GM12878 (cell line): Measurements from ENCODE around the gene TPCN2. TPM values are rescaled to one million over a fixed set of nuclear protein-coding genes. Genes with fewer than 3 reads are reported as not detected.

Experiments used
- BACH1 ChIP-seq: fragments of 450-650 bp; IDR thresholded peaks from 2 replicates; pipeline ENCODE4 v1.6.1; 2017; ENCODE audit warnings: mild to moderate bottlenecking, borderline replicate concordance
- CBX5 ChIP-seq: sonication (generic); IDR thresholded peaks from 2 replicates; pipeline ENCODE4 v1.6.1; 2016; ENCODE audit warnings: low read depth, moderate library complexity, mild to moderate bottlenecking, inconsistent platforms
- CTCF ChIP-seq, 3 experiments: IDR thresholded peaks in 2 of 3; conservative IDR thresholded peaks in 1 of 3; 2 replicates each; pipeline ENCODE4 v1.5.1; 2011; ENCODE audit warnings: low read depth in 3 of 3, low read length in 3 of 3, mild to moderate bottlenecking in 3 of 3, control low read depth in 2 of 3, moderate library complexity in 2 of 3, inconsistent platforms in 1 of 3, mixed read lengths in 1 of 3; ENCODE audit not compliant: control insufficient read depth in 2 of 3, insufficient read depth in 1 of 3; ENCODE audit errors: extremely low read depth in 1 of 3
- DPF2 ChIP-seq: fragments of 450-650 bp; IDR thresholded peaks from 2 replicates; pipeline ENCODE4 v1.6.1; 2017; ENCODE audit warnings: mild to moderate bottlenecking
- E2F4 ChIP-seq: IDR thresholded peaks from 2 replicates; pipeline ENCODE4 v1.6.1; 2012; ENCODE audit warnings: low read depth, low read length, improper control_type of control experiment
- EP300 ChIP-seq, 2 experiments: fragments of 150-350 bp in 1 of 2; IDR thresholded peaks; 2 replicates each; pipeline ENCODE4 v1.6.1; 2011 to 2012; ENCODE audit warnings: low read depth in 2 of 2, low read length in 2 of 2, borderline replicate concordance in 1 of 2, improper control_type of control experiment in 1 of 2, inconsistent platforms in 1 of 2; ENCODE audit not compliant: control insufficient read depth in 1 of 2
- EZH2 ChIP-seq: IDR thresholded peaks from 2 replicates; pipeline ENCODE4 v1.6.1; 2012; ENCODE audit warnings: low read depth, mild to moderate bottlenecking, control low read depth, inconsistent platforms, low read length, borderline replicate concordance; ENCODE audit not compliant: control insufficient read depth
- GABPA ChIP-seq: IDR thresholded peaks from 2 replicates; pipeline ENCODE4 v1.6.1; 2014; ENCODE audit warnings: antibody characterized with exemption, low read depth, mild to moderate bottlenecking, inconsistent platforms
- IKZF2 ChIP-seq, 2 experiments: fragments of 450-650 bp; IDR thresholded peaks; 2 replicates each; pipeline ENCODE4 v1.6.1; 2017; ENCODE audit warnings: mild to moderate bottlenecking in 2 of 2, moderate library complexity in 2 of 2
- MLLT1 ChIP-seq: fragments of 450-650 bp; IDR thresholded peaks from 2 replicates; pipeline ENCODE4 v1.6.1; 2016; ENCODE audit warnings: mild to moderate bottlenecking
- RAD51 ChIP-seq: fragments of 450-650 bp; IDR thresholded peaks from 2 replicates; pipeline ENCODE4 v1.6.1; 2016; ENCODE audit warnings: moderate library complexity, mild to moderate bottlenecking, inconsistent platforms
- SPI1 ChIP-seq: IDR thresholded peaks from 2 replicates; pipeline ENCODE4 v1.6.1; 2011; ENCODE audit warnings: low read depth, mild to moderate bottlenecking, low read length, moderate library complexity, borderline replicate concordance; ENCODE audit not compliant: insufficient read depth
- SRF ChIP-seq, 2 experiments: IDR thresholded peaks; 2 replicates each; pipeline ENCODE4 v1.6.1; 2011; ENCODE audit warnings: low read depth in 2 of 2, low read length in 2 of 2, mild to moderate bottlenecking in 1 of 2, moderate library complexity in 1 of 2
- STAT1 ChIP-seq: fragments of 450-650 bp; conservative IDR thresholded peaks from 2 replicates; pipeline ENCODE4 v1.6.1; 2014; ENCODE audit warnings: antibody characterized with exemption, mild to moderate bottlenecking
- USF2 ChIP-seq: IDR thresholded peaks from 2 replicates; pipeline ENCODE4 v1.6.1; 2011; ENCODE audit warnings: low read depth, low read length, improper control_type of control experiment, borderline replicate concordance
- YY1 ChIP-seq: IDR thresholded peaks from 2 replicates; pipeline ENCODE4 v1.6.1; 2011; ENCODE audit warnings: low read depth, mild to moderate bottlenecking, low read length
- ZNF687 ChIP-seq: fragments of 450-650 bp; IDR thresholded peaks from 2 replicates; pipeline ENCODE4 v1.6.1; 2017; ENCODE audit warnings: mild to moderate bottlenecking, moderate library complexity
- ZZZ3 ChIP-seq: IDR thresholded peaks from 2 replicates; pipeline ENCODE4 v1.6.1; 2011; ENCODE audit warnings: low read depth; ENCODE audit not compliant: control insufficient read depth, insufficient read length
- polyA plus RNA-seq, 11 experiments: library from polyadenylated mRNA; depleted of rRNA in 4 of 11; unstranded in 6 of 11; stranded (reverse) in 5 of 11; fragments of >200 nt; fragmentation: Nextera tagmentation in 4 of 11; fragmentation: Illumina TruSeq in 1 of 11; extraction: Ambion mirVana in 4 of 11; extraction: Trizol in 1 of 11; gene quantifications; 1 replicate in 1 of 11; 2 replicates in 10 of 11; pipeline versions ENCODE4 v1.2.1 to v1.2.3, GENCODE V29; 2011 to 2016; ENCODE audit warnings: inconsistent platforms in 2 of 11, missing spikeins in 2 of 11, low read depth in 1 of 11
- total RNA-seq, 4 experiments: library from RNA; depleted of rRNA in 3 of 4; stranded (reverse); fragments of >200 nt in 3 of 4; fragmentation: Illumina TruSeq in 1 of 4; extraction: Trizol in 1 of 4; gene quantifications; 2 replicates each; pipeline versions ENCODE4 v1.2.1 to v1.2.3, GENCODE V29; 2013 to 2021

The TPCN2 gene
- total and polyA plus RNA-seq, 10 of the 15 experiments (the other 5 are each of a cell fraction or from before 2014, with no cell fraction given), result 1.7 to 18.4 (median 8.4) TPM

- TF ChIP-seq MLLT1 (peak; percentile 96), IKZF2 (IDR thresholded peaks at IDR 0.05) (peak; percentile 94 to 97), EP300 (IDR thresholded peaks at IDR 0.05; ENCODE audit: borderline replicate concordance in 1 of 2, control insufficient read depth in 1 of 2, low read depth in 2 of 2, low read length in 2 of 2) (peak; percentile 85 to 87), GABPA (no peak), RAD51 (peak; percentile 78), USF2 (peak; percentile 23), YY1 (0 out of 2 replicates have a peak, but pooled peaks have one; percentile 13), SRF (IDR thresholded peaks at IDR 0.05; ENCODE audit: low read depth in 2 of 2, low read length in 2 of 2) (no peak), E2F4 (no peak; the same call in 1 of the 2 replicates), DPF2 (peak; percentile 99), CTCF (IDR thresholded peaks at IDR 0.05 in 2 of 3, conservative IDR thresholded peaks at IDR 0.05 in 1 of 3; ENCODE audit: control insufficient read depth in 2 of 3, extremely low read depth in 1 of 3, insufficient read depth in 1 of 3, low read depth in 3 of 3, low read length in 3 of 3) (no peak), EZH2 (no peak), ZZZ3 (no peak), STAT1 (no peak), SPI1 (peak; percentile 96), ZNF687 (peak; percentile 94), CBX5 (0 out of 2 replicates have a peak, but pooled peaks have one; percentile 56), BACH1 (peak; percentile 82)
Observed at GRCh38 chr11:69055598-69056516, 7.1 kb downstream of the TPCN2 start (continued).
